Activated CD4-positive, alpha-beta memory T cell treated with anti-CD3 and anti-CD28 coated beads for 36 hours (primary cell): ENCODE measurements around the gene NOD2. TPM values are rescaled to one million over a fixed set of nuclear protein-coding genes. Genes with fewer than 3 reads are reported as not detected.

Experiments
- CTCF ChIA-PET: fragments of 350-600 bp; sonication (Branson Sonifier 250); formaldehyde crosslinking; loops from one replicate; lab custom pipeline; 2021; ENCODE audit warnings: antibody characterized with exemption, inconsistent platforms; lab: Charles Lee
- POLR2A ChIA-PET: fragments of 350-600 bp; sonication (Branson Sonifier 250); formaldehyde crosslinking; loops from one replicate; lab custom pipeline; 2021; ENCODE audit warnings: antibody characterized with exemption; lab: Charles Lee
- DNase-seq: peaks from one replicate; pipeline ENCODE4 v3.0.0-alpha.2; 2020
- H3K27ac Mint-ChIP-seq: one replicate; pipeline ENCODE4 v1.8.0; 2021; ENCODE audit warnings: mixed read lengths
- H3K27me3 Mint-ChIP-seq: one replicate; pipeline ENCODE4 v1.8.0; 2021; ENCODE audit warnings: mixed read lengths
- H3K36me3 Mint-ChIP-seq: one replicate; pipeline ENCODE4 v1.8.0; 2021; ENCODE audit warnings: mixed read lengths
- H3K4me1 Mint-ChIP-seq: one replicate; pipeline ENCODE4 v1.8.0; 2021; ENCODE audit warnings: low read depth, mixed read lengths
- H3K4me3 Mint-ChIP-seq: one replicate; pipeline ENCODE4 v1.8.0; 2021; ENCODE audit warnings: mild to moderate bottlenecking, mixed read lengths
- H3K9me3 Mint-ChIP-seq: one replicate; pipeline ENCODE4 v1.8.0; 2021; ENCODE audit warnings: mixed read lengths
- intact Hi-C: fragments of 100-400 bp; cut with micrococcal nuclease; formaldehyde crosslinking; loops from one replicate; pipeline ENCODE4 v1.15.1; 2023
- total RNA-seq, 2 experiments: library from RNA; stranded (reverse); gene quantifications; one replicate each; pipeline ENCODE4 v1.2.3, GENCODE V29; 2021

NOD2 gene
- total RNA-seq, 2 experiments from 2014 or later = 17.9 to 18.7 TPM

DNA sequence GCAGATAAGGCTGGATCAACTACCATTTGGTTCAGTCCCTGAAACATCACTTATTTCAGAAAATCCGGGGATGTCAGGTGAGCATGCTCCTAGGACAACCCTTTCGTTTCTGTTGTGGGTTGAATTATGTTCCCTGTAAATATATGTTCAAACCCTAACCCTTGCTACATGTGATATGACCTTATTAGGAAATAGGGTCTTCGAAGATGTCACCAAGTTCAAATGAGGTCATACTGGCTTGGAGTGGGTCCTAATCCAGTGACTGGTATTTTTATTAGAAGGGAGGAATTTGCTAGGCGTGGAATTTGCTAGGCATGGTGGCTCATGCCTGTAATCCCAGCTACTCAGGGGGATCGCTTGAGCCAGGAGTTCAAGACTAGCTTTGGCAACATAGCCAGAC, 33.6 kb upstream of the NOD2 start:
- no peak for DNase-seq
- Mint-ChIP-seq H3K27me3 (no peaks in the 10 kb centered on the region), H3K4me1 (peaks cover 4% of the 10 kb centered on the region), H3K27ac (no peak overlapping the region), H3K36me3 (no peaks in the 10 kb centered on the region), H3K4me3 (no peak overlapping the region), H3K9me3 (peaks cover 6% of the 10 kb centered on the region)
- POLR2A ChIA-PET = interaction anchor here (0.7 kb wide), 1 partner anchor 10 kb away, joined by 4 read pairs; no protein-coding TSS in a partner anchor
- CTCF ChIA-PET = interaction anchor here (0.9 kb wide), 1 partner anchor 305 kb away, joined by 4 read pairs; no protein-coding TSS in a partner anchor
- intact Hi-C loops = no loop called here

DNA sequence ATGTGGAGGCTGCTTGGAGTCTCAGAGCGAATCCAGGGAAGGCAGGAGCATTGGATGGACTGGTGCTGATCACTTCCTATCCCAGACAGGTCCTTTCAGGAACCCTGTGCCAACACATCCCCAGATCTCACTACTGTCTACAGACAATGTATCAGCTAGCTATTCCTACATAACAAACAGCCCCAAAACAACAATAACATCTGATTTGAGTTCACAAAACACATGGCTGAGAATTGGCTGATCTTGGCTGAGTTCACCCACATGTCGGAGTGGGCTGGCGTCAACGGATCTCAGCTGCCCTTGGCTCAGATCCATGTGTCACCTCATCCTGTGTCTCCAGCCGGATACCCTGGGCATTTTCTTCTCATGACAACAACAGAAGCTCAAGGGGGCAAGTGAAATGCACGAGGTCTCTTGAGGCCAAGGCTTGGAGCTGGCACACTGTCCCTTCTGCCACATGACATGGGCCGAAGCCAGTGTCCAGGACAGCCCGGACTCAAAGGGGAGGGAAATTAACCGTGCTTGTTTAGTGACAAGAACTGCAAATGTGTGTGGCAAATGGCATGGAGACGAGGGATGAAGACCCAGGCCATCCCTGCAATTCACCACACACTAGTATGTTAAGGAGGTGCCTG, 31.0 kb upstream of the NOD2 start:
- no peak overlapping the region for H3K4me3 Mint-ChIP-seq
- no peaks in the 10 kb centered on the region for H3K27me3 Mint-ChIP-seq
- H3K27ac Mint-ChIP-seq = no peak overlapping the region
- intact Hi-C loops = no loop called here
- H3K9me3 Mint-ChIP-seq = peaks cover 6% of the 10 kb centered on the region
- H3K36me3 Mint-ChIP-seq = no peaks in the 10 kb centered on the region
- POLR2A ChIA-PET = no interaction called here
- CTCF ChIA-PET = interaction anchor here (1.0 to 20.1 kb wide), 4 partner anchors 10 to 595 kb away, joined by 3 to 430 read pairs (median 4); no protein-coding TSS in a partner anchor
- peaks cover 24% of the 10 kb centered on the region for H3K4me1 Mint-ChIP-seq
- no peak for DNase-seq

DNA sequence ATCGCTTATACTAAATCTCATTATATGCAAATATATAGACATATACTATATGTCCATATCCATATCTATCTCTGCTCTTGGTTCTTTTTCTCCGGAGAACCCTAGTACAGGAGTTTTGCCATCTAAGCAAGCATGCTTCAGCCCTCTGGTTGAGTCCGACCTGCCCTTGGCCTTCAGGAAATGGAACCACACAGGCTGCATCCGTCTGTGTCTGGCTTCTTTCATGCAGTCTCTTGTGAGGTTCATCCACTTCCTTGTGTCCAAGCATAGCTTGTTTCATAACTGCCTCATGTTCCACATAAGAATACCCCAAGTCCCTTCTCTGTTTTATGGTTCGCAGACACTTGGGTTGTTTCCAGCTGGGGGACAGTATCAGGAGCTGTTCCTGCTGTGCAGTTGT, 29.1 kb upstream of the NOD2 start:
- Mint-ChIP-seq H3K4me3 (no peak overlapping the region), H3K4me1 (peaks cover 39% of the 10 kb centered on the region), H3K27ac (no peak overlapping the region), H3K27me3 (no peaks in the 10 kb centered on the region), H3K9me3 (peaks cover 6% of the 10 kb centered on the region), H3K36me3 (no peaks in the 10 kb centered on the region)
- intact Hi-C loops = no loop called here
- ChIA-PET POLR2A (no interaction called here), CTCF (interaction anchor here (0.5 to 20.1 kb wide), 18 partner anchors 11 to 598 kb away, joined by 3 to 430 read pairs (median 12); partner anchors contain the start of genes HEATR3 and SNX20)
- DNase-seq = no peak

DNA sequence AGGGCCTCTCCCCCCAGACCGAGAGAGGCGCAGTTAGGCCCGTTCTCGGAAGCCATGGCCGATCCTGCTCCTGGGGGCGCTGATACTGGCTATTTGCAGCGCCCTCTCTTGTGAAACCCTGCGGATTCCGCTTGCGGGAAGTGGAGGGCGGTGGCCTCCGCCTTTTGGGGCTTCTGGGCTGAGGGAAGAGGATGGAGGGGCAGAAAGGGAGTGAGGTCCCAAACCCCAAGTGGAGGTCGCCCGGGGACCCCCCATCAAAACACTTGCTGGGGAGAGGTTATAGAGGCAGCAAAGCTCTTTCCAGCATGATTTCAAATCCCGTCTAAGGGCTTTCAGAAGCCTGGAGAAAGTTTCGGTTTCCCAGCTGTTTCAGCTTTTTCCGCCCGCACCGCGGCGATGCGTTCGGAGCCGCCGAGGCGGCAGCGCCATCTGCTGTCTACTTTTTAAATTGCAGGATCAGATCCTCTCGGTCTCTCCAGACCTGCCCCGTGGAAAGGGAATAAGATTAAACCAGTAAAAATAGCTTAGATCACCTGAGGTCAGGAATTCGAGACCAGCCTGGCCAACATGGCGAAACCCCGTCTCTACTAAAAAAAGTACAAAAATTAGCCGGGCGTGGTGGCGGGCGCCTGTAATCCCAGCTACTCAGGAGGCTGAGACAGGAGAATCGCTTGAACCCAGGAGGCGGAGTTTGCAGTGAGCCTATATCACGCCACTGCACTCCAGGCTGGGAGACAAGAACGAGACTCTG, 28.1 kb upstream of the NOD2 start:
- CTCF ChIA-PET = interaction anchor here (0.6 to 20.1 kb wide), 65 partner anchors 10 to 640 kb away, joined by 3 to 430 read pairs (median 5); partner anchors contain the start of genes BRD7, CNEP1R1, CYLD and HEATR3
- H3K27me3 Mint-ChIP-seq = no peaks in the 10 kb centered on the region
- intact Hi-C loops = loop anchor here (5.0 kb wide), 5 partner anchors 118 to 453 kb away; partner anchors contain the start of genes ADCY7, BRD7 and NKD1

DNA sequence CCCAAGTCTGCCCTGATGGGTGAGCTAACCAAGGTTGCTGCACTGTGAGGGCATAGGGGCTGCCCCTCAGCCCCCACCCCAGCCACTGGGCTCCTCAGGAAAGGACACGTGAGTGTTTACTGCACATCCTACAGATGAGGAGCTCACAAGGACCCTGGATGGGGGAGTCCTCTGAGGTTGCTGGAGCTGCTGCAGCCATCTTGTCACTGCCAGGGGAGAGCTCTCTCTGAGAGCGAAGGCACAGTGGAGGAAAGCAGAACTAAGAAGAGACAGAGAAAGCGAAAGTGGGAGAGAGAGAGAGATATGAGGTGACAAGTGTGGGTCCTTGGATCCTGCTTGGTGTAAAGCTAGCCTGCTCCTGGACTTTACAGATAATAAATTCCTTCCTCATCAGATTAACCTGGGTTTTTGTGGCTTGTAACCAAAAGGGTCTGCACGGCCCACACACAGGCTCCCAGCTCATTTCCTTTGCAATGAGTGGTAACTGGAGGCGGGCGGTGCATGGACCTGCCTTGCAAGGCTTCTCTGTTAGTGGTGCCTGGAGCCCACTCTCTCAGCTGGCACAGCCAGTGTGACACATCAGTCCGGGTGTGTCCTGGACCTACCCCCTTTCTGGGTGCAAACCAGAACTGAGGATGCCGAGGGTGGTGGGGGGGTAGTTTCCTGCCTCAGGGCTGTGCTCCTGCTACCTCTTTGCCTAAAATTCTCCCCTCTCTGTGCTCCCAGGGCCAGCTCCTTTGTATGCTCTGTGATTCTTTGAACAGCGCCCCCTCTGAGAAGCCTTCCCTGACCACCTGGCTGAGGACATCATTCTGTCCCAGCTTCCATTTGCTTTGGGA, 26.5 kb upstream of the NOD2 start:
- ChIA-PET CTCF (interaction anchor here (0.7 to 20.1 kb wide), 53 partner anchors 8 to 642 kb away, joined by 3 to 430 read pairs (median 5); partner anchors contain the start of genes BRD7, CNEP1R1, CYLD and HEATR3), POLR2A (interaction anchor here (0.5 to 4.0 kb wide), 14 partner anchors 11 to 470 kb away, joined by 3 to 17 read pairs (median 4); partner anchors contain the start of genes CYLD and SNX20)
- peak; percentile 76 for DNase-seq
- no peaks in the 10 kb centered on the region for H3K27me3 Mint-ChIP-seq
- peak overlapping the region; percentile 75 for H3K4me3 Mint-ChIP-seq
- peak overlapping the region; percentile 73 for H3K27ac Mint-ChIP-seq
- H3K4me1 Mint-ChIP-seq = peaks cover 48% of the 10 kb centered on the region
- H3K9me3 Mint-ChIP-seq = peaks cover 12% of the 10 kb centered on the region
- intact Hi-C loops = loop anchor here (1.0 to 5.0 kb wide), 7 partner anchors 80 to 455 kb away; partner anchors contain the start of genes ADCY7, BRD7 and NKD1
- peaks cover 10% of the 10 kb centered on the region for H3K36me3 Mint-ChIP-seq

More for the DNA sequence above, 28.1 kb upstream of the NOD2 start:
- Mint-ChIP-seq H3K27ac (peak overlapping the region; percentile 33), H3K36me3 (no peaks in the 10 kb centered on the region), H3K9me3 (peaks cover 6% of the 10 kb centered on the region), H3K4me3 (peak overlapping the region; percentile 63), H3K4me1 (peaks cover 39% of the 10 kb centered on the region)
- peak; percentile 87 for DNase-seq
- POLR2A ChIA-PET = interaction anchor here (1.6 kb wide), 1 partner anchor 81 kb away, joined by 6 read pairs; no protein-coding TSS in a partner anchor

DNA sequence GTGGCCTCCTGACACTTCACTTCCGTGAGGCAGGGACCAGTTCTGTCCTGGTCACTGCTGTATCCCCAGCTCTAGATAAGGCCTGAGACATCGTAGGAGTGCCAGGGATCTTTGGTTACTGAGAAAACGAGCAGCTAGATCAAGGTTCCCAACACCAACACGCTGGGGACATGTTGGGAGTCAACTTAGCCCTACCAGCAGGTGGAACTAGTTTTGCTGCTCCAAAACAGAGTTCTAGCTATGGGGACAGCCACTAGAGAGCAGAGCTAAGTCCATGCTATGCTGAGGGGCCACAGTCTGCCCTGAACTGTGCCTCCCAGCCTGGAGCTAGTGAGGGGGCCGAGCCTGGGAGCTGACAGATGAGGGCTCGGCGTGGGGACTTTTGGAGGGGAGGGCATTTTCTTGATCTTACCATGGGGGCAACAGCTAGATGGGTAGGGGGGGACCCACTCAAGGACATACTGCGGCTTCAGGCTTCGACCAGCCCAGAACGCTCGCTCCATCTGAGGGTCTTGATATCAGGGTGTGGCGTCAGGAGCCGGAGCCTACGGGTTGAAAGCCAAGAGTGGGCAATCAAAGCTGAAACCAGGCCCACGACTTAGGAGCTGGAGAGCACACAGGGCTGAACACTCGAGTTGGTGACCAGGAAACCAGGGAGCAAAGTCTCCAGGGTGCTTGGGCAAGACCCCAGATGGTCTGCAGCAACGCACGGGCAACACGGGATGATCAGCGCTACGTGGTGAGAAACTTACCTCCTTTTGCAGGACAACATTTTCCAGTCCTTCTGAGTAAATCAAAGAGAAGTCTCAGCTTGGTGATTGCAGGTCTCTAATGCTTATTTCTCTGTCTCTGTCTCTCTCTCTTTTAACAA, 25.7 kb upstream of the NOD2 start:
- peak overlapping the region; percentile 73 for H3K27ac Mint-ChIP-seq
- peak overlapping the region; percentile 75 for H3K4me3 Mint-ChIP-seq
- POLR2A ChIA-PET = interaction anchor here (0.6 to 4.0 kb wide), 10 partner anchors 10 to 471 kb away, joined by 3 to 17 read pairs (median 6); partner anchors contain the start of genes CYLD and SNX20
- CTCF ChIA-PET = interaction anchor here (0.7 to 20.1 kb wide), 39 partner anchors 7 to 643 kb away, joined by 3 to 430 read pairs (median 5); partner anchors contain the start of genes BRD7, CNEP1R1, CYLD and SNX20
- H3K9me3 Mint-ChIP-seq = peaks cover 14% of the 10 kb centered on the region
- intact Hi-C loops = loop anchor here (1.0 to 5.0 kb wide), 7 partner anchors 80 to 455 kb away; partner anchors contain the start of genes ADCY7, BRD7 and NKD1
- DNase-seq = peak; percentile 17
- no peaks in the 10 kb centered on the region for H3K27me3 Mint-ChIP-seq
- H3K4me1 Mint-ChIP-seq = peaks cover 48% of the 10 kb centered on the region
- peaks cover 18% of the 10 kb centered on the region for H3K36me3 Mint-ChIP-seq

DNA sequence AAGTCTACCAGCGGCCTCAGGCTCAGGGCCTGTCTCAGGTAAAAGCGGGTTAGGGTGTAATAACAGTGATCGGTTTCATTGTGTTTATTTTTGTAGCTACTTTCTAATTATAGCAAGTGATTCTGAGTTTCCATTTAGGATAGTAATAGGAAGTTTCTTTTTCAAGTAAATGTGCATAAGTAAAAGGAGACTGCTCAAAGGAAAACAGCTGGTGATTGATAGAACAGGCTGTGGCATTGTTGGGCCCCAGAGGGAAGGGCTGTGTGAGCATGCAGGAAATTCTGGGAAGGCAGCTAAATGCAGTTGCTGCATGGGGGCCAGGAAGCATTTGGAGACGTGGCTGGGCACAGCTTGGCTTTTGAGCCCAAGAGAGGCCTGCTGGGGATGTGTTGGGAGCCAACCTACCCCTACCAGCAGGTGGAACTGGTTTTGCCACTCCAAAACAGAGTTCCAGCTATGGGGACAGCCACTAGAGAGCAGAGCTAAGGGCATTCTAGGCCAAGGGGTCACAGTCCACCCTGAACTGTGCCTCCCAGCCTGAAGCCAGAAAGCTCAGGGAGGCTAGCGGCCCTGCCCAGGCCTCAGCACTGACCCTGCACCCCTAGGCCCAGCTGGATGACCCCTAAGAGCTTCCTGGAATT, 24.9 kb upstream of the NOD2 start:
- ChIA-PET POLR2A (interaction anchor here (0.8 to 4.0 kb wide), 8 partner anchors 10 to 89 kb away, joined by 3 to 17 read pairs (median 5); partner anchors contain the start of genes CYLD and SNX20), CTCF (interaction anchor here (0.7 to 20.1 kb wide), 22 partner anchors 11 to 643 kb away, joined by 3 to 430 read pairs (median 8); partner anchors contain the start of genes BRD7, CNEP1R1, CYLD and SNX20)
- Mint-ChIP-seq H3K36me3 (peaks cover 25% of the 10 kb centered on the region), H3K4me3 (no peak overlapping the region), H3K27me3 (no peaks in the 10 kb centered on the region), H3K4me1 (peaks cover 48% of the 10 kb centered on the region), H3K9me3 (peaks cover 21% of the 10 kb centered on the region), H3K27ac (peak overlapping the region; percentile 73)
- intact Hi-C loops = loop anchor here (5.0 kb wide), 5 partner anchors 121 to 456 kb away; partner anchors contain the start of genes ADCY7, BRD7 and NKD1
- no peak for DNase-seq

DNA sequence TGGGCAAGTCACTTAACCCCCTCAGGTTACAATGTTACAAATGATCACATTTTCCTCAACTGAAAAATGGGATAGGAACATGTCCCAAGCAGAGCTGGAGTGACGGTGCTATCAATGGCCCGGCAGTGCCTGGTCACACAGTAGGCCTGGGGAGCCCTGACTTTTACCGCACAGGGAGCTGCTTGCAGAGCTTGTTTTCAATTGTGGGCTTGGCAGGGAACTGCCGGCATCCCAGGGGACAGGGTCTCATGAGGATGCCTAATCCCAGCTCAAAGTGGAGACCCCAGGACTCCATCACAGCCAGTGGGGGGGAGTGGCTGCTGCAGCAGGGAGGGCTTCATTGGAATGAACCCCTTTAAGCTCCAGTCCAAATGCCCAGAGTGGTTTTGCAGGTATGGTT, 23.7 kb upstream of the NOD2 start:
- Mint-ChIP-seq H3K9me3 (peaks cover 27% of the 10 kb centered on the region), H3K4me1 (peaks cover 45% of the 10 kb centered on the region), H3K27ac (no peak overlapping the region), H3K4me3 (no peak overlapping the region), H3K27me3 (no peaks in the 10 kb centered on the region), H3K36me3 (peaks cover 36% of the 10 kb centered on the region)
- ChIA-PET POLR2A (interaction anchor here (0.9 to 4.0 kb wide), 3 partner anchors 12 to 77 kb away, joined by 3 to 17 read pairs (median 5); partner anchors contain the start of gene SNX20), CTCF (interaction anchor here (0.5 to 20.1 kb wide), 8 partner anchors 9 to 456 kb away, joined by 3 to 430 read pairs (median 33); partner anchors contain the start of gene SNX20)
- no peak for DNase-seq
- intact Hi-C loops = loop anchor here (5.0 kb wide), 5 partner anchors 122 to 457 kb away; partner anchors contain the start of genes ADCY7, BRD7 and NKD1

DNA sequence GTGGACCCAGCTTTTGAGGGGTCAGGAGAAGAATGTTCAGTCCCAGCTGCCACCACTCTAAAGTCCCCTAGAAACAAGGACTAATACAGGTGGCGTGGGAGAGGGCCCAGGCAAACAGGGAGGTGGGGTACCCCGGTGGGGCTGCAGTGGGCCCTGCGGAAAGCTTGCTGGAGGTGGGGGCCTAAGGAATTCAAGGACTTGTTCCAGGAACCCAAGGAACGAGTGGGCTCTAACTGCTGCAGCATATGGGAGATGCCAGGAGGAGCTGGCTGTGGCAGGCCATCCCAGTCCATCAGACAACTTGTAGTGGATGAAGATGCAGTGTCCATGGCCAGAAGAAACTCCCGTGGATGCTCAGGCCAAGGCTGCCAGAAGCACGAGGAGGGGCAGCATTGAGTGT, 22.9 kb upstream of the NOD2 start:
- no peaks in the 10 kb centered on the region for H3K27me3 Mint-ChIP-seq
- H3K4me1 Mint-ChIP-seq = peaks cover 42% of the 10 kb centered on the region
- ChIA-PET CTCF (interaction anchor here (0.5 to 20.1 kb wide), 13 partner anchors 14 to 457 kb away, joined by 3 to 430 read pairs (median 12); no protein-coding TSS in a partner anchor), POLR2A (interaction anchor here (0.9 to 1.4 kb wide), 2 partner anchors 11 to 76 kb away, joined by 3 to 5 read pairs; partner anchors contain the start of gene SNX20)
- no peak for DNase-seq
- intact Hi-C loops = no loop called here
- H3K27ac Mint-ChIP-seq = peak overlapping the region; percentile 54
- H3K9me3 Mint-ChIP-seq = peaks cover 27% of the 10 kb centered on the region
- H3K4me3 Mint-ChIP-seq = no peak overlapping the region
- H3K36me3 Mint-ChIP-seq = peaks cover 42% of the 10 kb centered on the region
